Lung (tissue), 12 donors: ENCODE results near the gene RASSF8. TPM values are rescaled to one million over a fixed set of nuclear protein-coding genes. Genes with fewer than 3 reads are reported as not detected.
A peak's percentile ranks its signal among the peaks of the same experiment; 100 is the strongest.

Experiments used
- ATAC-seq: fragments of 200-7000 bp; cut with Tn5 transposase; one replicate; pipeline ENCODE4 v1.9.1; 2020; ENCODE audit warnings: moderate number of reproducible peaks; ENCODE audit not compliant: insufficient read depth, low FRiP score
- DNase-seq, 3 donors: peaks; one replicate each; pipeline ENCODE4 v3.0.0-alpha.2; 2013 to 2017
- H3K27ac ChIP-seq, 2 donors: one replicate each; pipeline ENCODE4 v1.5.1; 2013; ENCODE audit warnings: mild to moderate bottlenecking in 2 of 2, moderate library complexity in 2 of 2, control low read depth in 1 of 2, inconsistent platforms in 1 of 2, low read depth in 1 of 2, low read length in 1 of 2
- H3K27me3 ChIP-seq, 3 donors: one replicate each; pipeline ENCODE4 v1.5.1; 2013; ENCODE audit warnings: low read length in 2 of 3; ENCODE audit not compliant: control insufficient read depth in 3 of 3, insufficient read depth in 3 of 3
- H3K36me3 ChIP-seq, 4 donors: one replicate each; pipeline ENCODE4 v1.5.1; 2013; ENCODE audit warnings: low read length in 4 of 4, mild to moderate bottlenecking in 1 of 4, moderate library complexity in 1 of 4; ENCODE audit not compliant: control insufficient read depth in 4 of 4, insufficient read depth in 4 of 4
- H3K4me1 ChIP-seq, 5 donors: one replicate each; pipeline ENCODE4 v1.5.1; 2013; ENCODE audit warnings: low read length in 5 of 5, mild to moderate bottlenecking in 2 of 5, moderate library complexity in 1 of 5; ENCODE audit not compliant: control insufficient read depth in 5 of 5, insufficient read depth in 5 of 5
- H3K4me3 ChIP-seq: one replicate; pipeline ENCODE4 v1.5.1; 2013; ENCODE audit warnings: mild to moderate bottlenecking, control low read depth, moderate library complexity
- H3K9ac ChIP-seq, 2 donors: one replicate each; pipeline ENCODE4 v1.5.1; 2013; ENCODE audit warnings: low read length in 2 of 2, control low read depth in 1 of 2; ENCODE audit not compliant: insufficient read depth in 1 of 2
- H3K9me3 ChIP-seq, 4 donors: one replicate each; pipeline ENCODE4 v1.5.1; 2013; ENCODE audit warnings: low read length in 3 of 4, mild to moderate bottlenecking in 1 of 4, moderate library complexity in 1 of 4; ENCODE audit not compliant: control insufficient read depth in 4 of 4, insufficient read depth in 3 of 4
- CTCF ChIP-seq: IDR thresholded peaks from 2 replicates; pipeline ENCODE4 v1.5.1; 2012; ENCODE audit warnings: mild to moderate bottlenecking; ENCODE audit errors: control extremely low read depth, extremely low read depth
- WGBS, 2 donors: extraction: QIAGEN DNeasy Blood & Tissue Kit; methylation state at CpG; one replicate each; pipeline ENCODE4 v1.1.7; 2013; 5-methylcytosine and 5-hydroxymethylcytosine counted together
- polyA plus RNA-seq, 2 donors: library from polyadenylated mRNA; stranded (reverse); fragments of 200-250 nt; gene quantifications; one replicate each; pipeline ENCODE4 v1.2.1, GENCODE V29; 2013
- total RNA-seq, 2 donors: library from RNA; depleted of rRNA in 1 of 2; stranded (reverse); fragments of >200 nt in 1 of 2; gene quantifications; one replicate each; pipeline ENCODE4 v1.2.1, GENCODE V29; 2014 to 2021
- donor health status: control.
- donor health status: control.
- donor health status: Bipolar disorder and iron deficiency.
- donor health status: healthy.
- donor health status: DM: yes; HTN: yes; CAD: no.

Gene RASSF8
- total and polyA plus RNA-seq, 4 donors, result 9.0 to 68.4 (median 28.2) TPM

- Histone ChIP-seq H3K27ac (no peak overlapping the region), H3K27me3 (no peaks in the 10 kb centered on the region), H3K36me3 (no peaks in the 10 kb centered on the region), H3K9ac (no peak overlapping the region), H3K4me3 (no peak overlapping the region), H3K9me3 (no peaks in the 10 kb centered on the region), H3K4me1 (peaks cover 3 to 23% (median 6%) of the 10 kb centered on the region in 5 donors)
- no peak for TF ChIP-seq CTCF
- ATAC-seq, result no peak
- no peak for DNase-seq
- 53 to 70% methylated on average over 4 of the region's 4 CpGs for WGBS, 2 donors
Measured at GRCh38 chr12:25979059-25979458, 20.6 kb downstream of the RASSF8 start.

- ATAC-seq, result peak; percentile 63
- H3K4me1 ChIP-seq, result peaks cover 3 to 22% (median 6%) of the 10 kb centered on the region in 5 donors
- no peak overlapping the region for H3K4me3 ChIP-seq
- H3K27ac ChIP-seq, result peak overlapping the region in 1 of 2 donors; percentile 14
- H3K36me3 ChIP-seq, result no peaks in the 10 kb centered on the region
- 63 to 89% methylated on average over 2 of the region's 2 CpGs for WGBS, 2 donors
- H3K9ac ChIP-seq, result no peak overlapping the region
- H3K9me3 ChIP-seq, result no peaks in the 10 kb centered on the region
- TF ChIP-seq CTCF, result no peak
- no peaks in the 10 kb centered on the region for H3K27me3 ChIP-seq
- no peak for DNase-seq
Measured at GRCh38 chr12:25979563-25979962, 21.1 kb downstream of the RASSF8 start.

GRCh38 chr12:25980035-25980434 lies 21.6 kb downstream of the RASSF8 start:
- Histone ChIP-seq H3K9ac (no peak overlapping the region), H3K4me3 (no peak overlapping the region), H3K27me3 (no peaks in the 10 kb centered on the region), H3K4me1 (peaks cover 3 to 18% (median 8%) of the 10 kb centered on the region in 5 donors), H3K9me3 (no peaks in the 10 kb centered on the region), H3K27ac (no peak overlapping the region), H3K36me3 (no peaks in the 10 kb centered on the region)
- TF ChIP-seq CTCF, result no peak
- 61 to 86% methylated on average over 4 of the region's 4 CpGs for WGBS, 2 donors
- ATAC-seq, result no peak
- no peak for DNase-seq

GRCh38 chr12:25981597-25981996 lies 23.1 kb downstream of the RASSF8 start:
- TF ChIP-seq CTCF, result no peak
- no peak overlapping the region for H3K27ac ChIP-seq
- H3K4me3 ChIP-seq, result no peak overlapping the region
- no peaks in the 10 kb centered on the region for H3K9me3 ChIP-seq
- ATAC-seq (no peak), DNase-seq (no peak)
- H3K4me1 ChIP-seq, result peaks cover 3 to 14% (median 8%) of the 10 kb centered on the region in 5 donors
- no peaks in the 10 kb centered on the region for H3K27me3 ChIP-seq
- H3K36me3 ChIP-seq, result no peaks in the 10 kb centered on the region
- WGBS, 2 donors, result 82 to 89% methylated on average over 3 of the region's 3 CpGs
- H3K9ac ChIP-seq, result no peak overlapping the region
